Chondrocyte (in vitro differentiated cells): ENCODE data around the gene WHAMM. TPM values are rescaled to one million over a fixed set of nuclear protein-coding genes. Genes with fewer than 3 reads are reported as not detected.

Experiments
- DNase-seq: peaks from one replicate; pipeline ENCODE4 v3.0.0; 2021; ENCODE audit warnings: mixed read lengths, low spot score
- H3K27ac Mint-ChIP-seq: one replicate; pipeline ENCODE4 v1.8.0; 2021; ENCODE audit warnings: mild to moderate bottlenecking, moderate library complexity, mixed read lengths; ENCODE audit not compliant: unreplicated experiment
- H3K27me3 Mint-ChIP-seq: 2 replicates; pipeline ENCODE4 v1.8.0; 2021; ENCODE audit warnings: low read depth, mixed read lengths
- H3K36me3 Mint-ChIP-seq: 2 replicates; pipeline ENCODE4 v1.8.0; 2021; ENCODE audit warnings: low read depth, mixed read lengths
- H3K4me1 Mint-ChIP-seq: 2 replicates; pipeline ENCODE4 v1.8.0; 2021; ENCODE audit warnings: low read depth, mild to moderate bottlenecking, mixed read lengths
- H3K4me3 Mint-ChIP-seq: one replicate; pipeline ENCODE4 v1.8.0; 2021; ENCODE audit warnings: mild to moderate bottlenecking, moderate library complexity, mixed read lengths; ENCODE audit not compliant: unreplicated experiment
- H3K9me3 Mint-ChIP-seq: 2 replicates; pipeline ENCODE4 v1.8.0; 2021; ENCODE audit warnings: low read depth, mixed read lengths
- total RNA-seq: library from RNA; stranded (reverse); gene quantifications from 3 replicates; pipeline ENCODE4 v1.2.1, GENCODE V29; 2021
- TF ChIP-seq, protein P1 (sequence below): fragments of 200-600 bp; sonication (generic); IDR thresholded peaks from 2 replicates; pipeline ENCODE4 v1.5.0; 2021; ENCODE audit warnings: antibody characterized with exemption, mild to moderate bottlenecking, moderate library complexity

The WHAMM gene
- total RNA-seq, 1 donor from 2014 or later: 10.0 TPM

GRCh38 chr15:82823049-82823448 is 13.6 kb downstream of the WHAMM start:
- H3K4me3 Mint-ChIP-seq: no peak overlapping the region
- TF ChIP-seq, protein P1, sequence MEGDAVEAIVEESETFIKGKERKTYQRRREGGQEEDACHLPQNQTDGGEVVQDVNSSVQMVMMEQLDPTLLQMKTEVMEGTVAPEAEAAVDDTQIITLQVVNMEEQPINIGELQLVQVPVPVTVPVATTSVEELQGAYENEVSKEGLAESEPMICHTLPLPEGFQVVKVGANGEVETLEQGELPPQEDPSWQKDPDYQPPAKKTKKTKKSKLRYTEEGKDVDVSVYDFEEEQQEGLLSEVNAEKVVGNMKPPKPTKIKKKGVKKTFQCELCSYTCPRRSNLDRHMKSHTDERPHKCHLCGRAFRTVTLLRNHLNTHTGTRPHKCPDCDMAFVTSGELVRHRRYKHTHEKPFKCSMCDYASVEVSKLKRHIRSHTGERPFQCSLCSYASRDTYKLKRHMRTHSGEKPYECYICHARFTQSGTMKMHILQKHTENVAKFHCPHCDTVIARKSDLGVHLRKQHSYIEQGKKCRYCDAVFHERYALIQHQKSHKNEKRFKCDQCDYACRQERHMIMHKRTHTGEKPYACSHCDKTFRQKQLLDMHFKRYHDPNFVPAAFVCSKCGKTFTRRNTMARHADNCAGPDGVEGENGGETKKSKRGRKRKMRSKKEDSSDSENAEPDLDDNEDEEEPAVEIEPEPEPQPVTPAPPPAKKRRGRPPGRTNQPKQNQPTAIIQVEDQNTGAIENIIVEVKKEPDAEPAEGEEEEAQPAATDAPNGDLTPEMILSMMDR: no peak
- H3K27ac Mint-ChIP-seq: no peak overlapping the region
- H3K36me3 Mint-ChIP-seq: peaks cover 31% of the 10 kb centered on the region
- no peaks in the 10 kb centered on the region for H3K9me3 Mint-ChIP-seq
- H3K27me3 Mint-ChIP-seq: no peaks in the 10 kb centered on the region
- no peak for DNase-seq
- peaks cover 10% of the 10 kb centered on the region for H3K4me1 Mint-ChIP-seq

GRCh38 chr15:82828075-82828474 is 18.6 kb downstream of the WHAMM start:
- no peak for DNase-seq
- Mint-ChIP-seq H3K4me1 (peaks cover 19% of the 10 kb centered on the region), H3K36me3 (peaks cover 40% of the 10 kb centered on the region), H3K27ac (peak overlapping the region; percentile 22), H3K9me3 (no peaks in the 10 kb centered on the region), H3K4me3 (no peak overlapping the region), H3K27me3 (no peaks in the 10 kb centered on the region)
- TF ChIP-seq, protein P1: no peak

GRCh38 chr15:82829234-82829633 is 19.8 kb downstream of the WHAMM start:
- DNase-seq: no peak
- peaks cover 24% of the 10 kb centered on the region for H3K4me1 Mint-ChIP-seq
- no peaks in the 10 kb centered on the region for H3K9me3 Mint-ChIP-seq
- TF ChIP-seq, protein P1: no peak
- peaks cover 45% of the 10 kb centered on the region for H3K36me3 Mint-ChIP-seq
- no peak overlapping the region for H3K4me3 Mint-ChIP-seq
- H3K27ac Mint-ChIP-seq: no peak overlapping the region
- no peaks in the 10 kb centered on the region for H3K27me3 Mint-ChIP-seq

DNA sequence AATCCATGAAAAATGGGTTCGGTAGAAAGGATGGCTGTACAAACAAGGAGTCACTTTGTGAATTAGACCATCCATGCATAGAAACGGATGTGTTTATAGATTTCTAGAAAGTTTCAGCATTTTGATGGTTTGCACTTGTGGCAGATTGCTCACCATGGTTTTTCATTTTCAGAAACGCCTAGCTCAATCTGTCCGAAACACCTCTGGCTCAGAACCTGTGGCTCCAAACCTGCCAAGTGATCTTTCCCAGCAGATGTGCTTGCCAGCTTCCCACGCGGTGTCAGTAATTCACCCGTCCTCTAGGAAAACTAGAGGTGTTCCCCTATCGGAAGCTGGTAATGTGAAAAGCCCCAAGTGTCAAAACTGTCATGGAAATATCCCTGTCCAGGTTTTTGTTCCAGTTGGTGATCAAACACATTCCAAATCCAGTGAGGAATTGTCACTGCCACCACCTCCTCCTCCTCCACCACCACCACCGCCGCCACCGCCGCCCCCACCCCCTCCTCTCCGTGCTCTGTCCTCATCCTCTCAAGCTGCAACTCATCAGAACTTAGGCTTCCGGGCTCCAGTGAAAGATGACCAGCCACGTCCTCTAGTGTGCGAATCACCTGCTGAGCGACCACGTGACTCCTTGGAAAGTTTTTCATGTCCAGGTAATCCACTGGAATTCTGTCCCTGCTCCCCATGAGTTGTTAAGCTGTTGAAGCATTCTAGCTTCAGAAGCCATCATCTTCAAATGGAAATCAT is 21.2 kb downstream of the WHAMM start:
- no peak for DNase-seq
- TF ChIP-seq, protein P1: no peak
- H3K4me3 Mint-ChIP-seq: no peak overlapping the region
- H3K27me3 Mint-ChIP-seq: no peaks in the 10 kb centered on the region
- H3K4me1 Mint-ChIP-seq: peaks cover 25% of the 10 kb centered on the region
- H3K9me3 Mint-ChIP-seq: no peaks in the 10 kb centered on the region
- peaks cover 54% of the 10 kb centered on the region for H3K36me3 Mint-ChIP-seq
- no peak overlapping the region for H3K27ac Mint-ChIP-seq

- Mint-ChIP-seq H3K4me1 (peaks cover 25% of the 10 kb centered on the region), H3K27ac (peak overlapping the region; percentile 89), H3K9me3 (no peaks in the 10 kb centered on the region), H3K27me3 (no peaks in the 10 kb centered on the region), H3K36me3 (peaks cover 59% of the 10 kb centered on the region), H3K4me3 (no peak overlapping the region)
- TF ChIP-seq, protein P1: no peak
- no peak for DNase-seq
These were observed 22.6 kb downstream of the WHAMM start for GRCh38 chr15:82831894-82832600.
